ENCODE measurements around the gene SMG6.

GRCh38 chr17:2266045-2266864 is 37.3 kb downstream of the SMG6 start:
- TF ChIP-seq CTCF (IDR thresholded peaks at IDR 0.05) (no peak), POLR2A (IDR thresholded peaks at IDR 0.05) (no peak)
